HepG2 (cell line): Measurements from ENCODE around the gene BIRC6. TPM values are rescaled to one million over a fixed set of nuclear protein-coding genes. Genes with fewer than 3 reads are reported as not detected.

Experiments used
- ATF7 ChIP-seq, 2 experiments: fragments of 450-650 bp in 1 of 2; sonication (generic) in 1 of 2; formaldehyde crosslinking in 1 of 2; IDR thresholded peaks; 2 replicates each; pipeline versions ENCODE4 v1.4.0 to v1.6.1; 2016 to 2020; ENCODE audit warnings: antibody characterized with exemption in 1 of 2, mild to moderate bottlenecking in 1 of 2, missing genetic modification reagents in 1 of 2
- CENPT ChIP-seq: sonication (generic); formaldehyde crosslinking; IDR thresholded peaks from 2 replicates; pipeline ENCODE4 v1.8.0; 2022; ENCODE audit warnings: low read depth, mild to moderate bottlenecking, moderate library complexity, missing genetic modification reagents
- CREM ChIP-seq, 2 experiments: sonication (generic) in 1 of 2; formaldehyde crosslinking in 1 of 2; IDR thresholded peaks; 2 replicates each; pipeline versions ENCODE4 v1.4.0 to v1.6.1; 2016 to 2020; ENCODE audit warnings: antibody characterized with exemption in 1 of 2, mild to moderate bottlenecking in 1 of 2, missing genetic modification reagents in 1 of 2
- EP300 ChIP-seq, 3 experiments: sonication (generic) in 1 of 3; formaldehyde crosslinking in 1 of 3; IDR thresholded peaks; 2 replicates each; pipeline versions ENCODE4 v1.5.1 to v1.6.1; 2011 to 2020; ENCODE audit warnings: low read depth in 2 of 3, low read length in 2 of 3, borderline replicate concordance in 1 of 3, improper control_type of control experiment in 1 of 3, mild to moderate bottlenecking in 1 of 3, missing genetic modification reagents in 1 of 3, moderate library complexity in 1 of 3
- FLYWCH1 ChIP-seq: sonication (generic); formaldehyde crosslinking; IDR thresholded peaks from 2 replicates; pipeline ENCODE4 v1.8.1; 2023; ENCODE audit warnings: mild to moderate bottlenecking, missing genetic modification reagents
- FOSL2 ChIP-seq: sonication (generic); formaldehyde crosslinking; IDR thresholded peaks from 2 replicates; pipeline ENCODE4 v1.4.0; 2020; ENCODE audit warnings: missing genetic modification reagents
- HNF4G ChIP-seq, 2 experiments: sonication (generic) in 1 of 2; formaldehyde crosslinking in 1 of 2; IDR thresholded peaks; 2 replicates each; pipeline versions ENCODE4 v1.4.0 to v1.6.1; 2011 to 2020; ENCODE audit warnings: borderline replicate concordance in 2 of 2, low read depth in 2 of 2, mild to moderate bottlenecking in 2 of 2, low read length in 1 of 2, missing genetic modification reagents in 1 of 2, moderate library complexity in 1 of 2
- PBX2 ChIP-seq: IDR thresholded peaks from 2 replicates; pipeline ENCODE4 v1.6.1; 2016; ENCODE audit warnings: control low read depth
- RBFOX2 ChIP-seq: fragments of 200-400 bp; formaldehyde crosslinking; IDR thresholded peaks from 2 replicates; pipeline ENCODE4 v1.6.1; 2017; ENCODE audit warnings: low read depth, mild to moderate bottlenecking, low read length
- SRSF9 ChIP-seq: fragments of 200-400 bp; formaldehyde crosslinking; IDR thresholded peaks from 2 replicates; pipeline ENCODE4 v1.6.1; 2018; ENCODE audit warnings: borderline replicate concordance, mild to moderate bottlenecking, low read depth, low read length; ENCODE audit not compliant: insufficient read depth, poor library complexity, severe bottlenecking
- WIZ ChIP-seq: sonication (generic); formaldehyde crosslinking; IDR thresholded peaks from 2 replicates; pipeline ENCODE4 v1.5.1; 2020; ENCODE audit warnings: mild to moderate bottlenecking, missing genetic modification reagents
- ZFP36 ChIP-seq: fragments of 150-350 bp; IDR thresholded peaks from 2 replicates; pipeline ENCODE4 v1.6.1; 2018; ENCODE audit warnings: borderline replicate concordance, low read length, low read depth; ENCODE audit not compliant: partially characterized antibody
- ZNF256 ChIP-seq: sonication (generic); formaldehyde crosslinking; conservative IDR thresholded peaks from 2 replicates; pipeline ENCODE4 v1.4.0; 2020; ENCODE audit warnings: missing genetic modification reagents
- ZNF713 ChIP-seq: sonication (generic); formaldehyde crosslinking; IDR thresholded peaks from 2 replicates; pipeline ENCODE4 v1.4.0; 2020; ENCODE audit warnings: mild to moderate bottlenecking, missing genetic modification reagents
- ZNF770 ChIP-seq: sonication (generic); formaldehyde crosslinking; IDR thresholded peaks from 2 replicates; pipeline ENCODE4 v1.5.0; 2020; ENCODE audit warnings: mild to moderate bottlenecking, missing genetic modification reagents
- ZNF816 ChIP-seq: sonication (generic); formaldehyde crosslinking; IDR thresholded peaks from 2 replicates; pipeline ENCODE4 v1.8.0; 2022; ENCODE audit warnings: missing genetic modification reagents, mild to moderate bottlenecking, borderline replicate concordance
- polyA plus RNA-seq, 8 experiments: library from polyadenylated mRNA; depleted of rRNA in 3 of 8; stranded (reverse) in 7 of 8; unstranded in 1 of 8; fragments of >200 nt; fragmentation: Illumina TruSeq in 4 of 8; extraction: Trizol in 4 of 8; gene quantifications; 2 replicates each; pipeline versions ENCODE4 v1.2.1 to v1.2.3, GENCODE V29; 2011 to 2016; ENCODE audit warnings: low read depth in 4 of 8, missing spikeins in 1 of 8, mixed read lengths in 1 of 8; ENCODE audit not compliant: insufficient read depth in 1 of 8
- total RNA-seq, 5 experiments: library from RNA; depleted of rRNA; stranded (reverse); fragments of >200 nt; fragmentation: Illumina TruSeq; extraction: Trizol; gene quantifications; 2 replicates each; pipeline ENCODE4 v1.2.3, GENCODE V29; 2016; ENCODE audit warnings: low read depth in 1 of 5
- TF ChIP-seq, protein P1 (sequence below): conservative IDR thresholded peaks from 2 replicates; pipeline ENCODE4 v1.6.1; 2018; ENCODE audit warnings: missing genetic modification reagents
- TF ChIP-seq, protein P2 (sequence below): sonication (generic); formaldehyde crosslinking; conservative IDR thresholded peaks from 2 replicates; pipeline ENCODE4 v1.8.1; 2023; ENCODE audit warnings: missing genetic modification reagents

The BIRC6 gene
- total and polyA plus RNA-seq, 2 of the 13 experiments (the other 11 are each of a cell fraction or from before 2014, with no cell fraction given), result 65.6 to 120 TPM

DNA sequence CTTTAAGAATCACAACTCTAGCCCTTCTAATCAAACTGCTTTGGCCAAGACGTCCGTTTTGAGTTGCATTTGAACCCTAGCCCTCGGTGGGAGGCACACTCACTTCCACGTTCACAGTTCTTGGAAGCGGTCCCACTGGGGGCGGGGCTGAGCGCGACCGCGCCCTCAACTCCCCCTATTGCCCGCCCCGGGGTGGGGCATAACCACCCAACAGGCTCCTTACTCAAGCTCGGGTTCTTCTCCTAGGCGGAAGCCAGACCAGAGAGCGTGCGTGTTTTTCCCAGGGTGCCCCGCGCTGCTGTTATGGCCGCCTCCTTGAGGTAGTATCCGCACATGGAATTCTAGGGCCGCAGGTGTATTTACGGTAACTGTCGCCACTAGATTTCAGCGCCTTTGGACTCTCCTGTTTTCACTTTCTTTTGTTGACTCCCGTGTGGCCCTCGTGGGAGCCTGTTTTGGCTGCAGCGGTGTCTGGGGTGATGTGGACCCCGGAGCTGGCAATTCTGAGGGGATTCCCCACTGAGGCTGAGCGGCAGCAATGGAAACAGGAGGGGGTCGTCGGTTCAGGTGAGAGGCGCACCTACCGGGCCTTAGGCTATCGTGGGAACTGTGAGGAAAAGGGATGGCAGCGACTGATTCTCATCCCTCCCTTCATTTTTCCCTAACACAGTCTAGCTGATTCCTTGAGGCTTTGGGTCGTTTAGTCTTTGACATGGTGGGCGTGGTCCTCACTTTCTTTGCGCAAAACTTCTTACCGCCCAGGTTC is 271.2 kb downstream of the BIRC6 start, which contains the start of gene TTC27 (continued):
- TF ChIP-seq CREM (IDR thresholded peaks at IDR 0.05), result peak; percentile 80
- no peak for TF ChIP-seq CREM (CRISPR knock-in tag; IDR thresholded peaks at IDR 0.05)
- TF ChIP-seq FLYWCH1 (CRISPR knock-in tag), result peak; percentile 26; the same call in 1 of the 2 replicates
- TF ChIP-seq FOSL2, result no peak
- no peak for TF ChIP-seq ZNF770 (CRISPR knock-in tag)
- peak; percentile 20; the same call in 1 of the 2 replicates for TF ChIP-seq ZNF256 (CRISPR knock-in tag)
- peak; percentile 78 for TF ChIP-seq RBFOX2
- TF ChIP-seq SRSF9, result no peak
- no peak for TF ChIP-seq PBX2
- no peak for TF ChIP-seq EP300 (IDR thresholded peaks at IDR 0.05; ENCODE audit: low read depth in 2 of 2, low read length in 2 of 2)
- TF ChIP-seq EP300 (CRISPR knock-in tag; IDR thresholded peaks at IDR 0.05; ENCODE audit: borderline replicate concordance), result no peak
- TF ChIP-seq ZNF713 (CRISPR knock-in tag), result no peak
- TF ChIP-seq CENPT (CRISPR knock-in tag), result no peak
- TF ChIP-seq, protein P1, sequence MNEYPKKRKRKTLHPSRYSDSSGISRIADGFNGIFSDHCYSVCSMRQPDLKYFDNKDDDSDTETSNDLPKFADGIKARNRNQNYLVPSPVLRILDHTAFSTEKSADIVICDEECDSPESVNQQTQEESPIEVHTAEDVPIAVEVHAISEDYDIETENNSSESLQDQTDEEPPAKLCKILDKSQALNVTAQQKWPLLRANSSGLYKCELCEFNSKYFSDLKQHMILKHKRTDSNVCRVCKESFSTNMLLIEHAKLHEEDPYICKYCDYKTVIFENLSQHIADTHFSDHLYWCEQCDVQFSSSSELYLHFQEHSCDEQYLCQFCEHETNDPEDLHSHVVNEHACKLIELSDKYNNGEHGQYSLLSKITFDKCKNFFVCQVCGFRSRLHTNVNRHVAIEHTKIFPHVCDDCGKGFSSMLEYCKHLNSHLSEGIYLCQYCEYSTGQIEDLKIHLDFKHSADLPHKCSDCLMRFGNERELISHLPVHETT (CRISPR knock-in tag), result no peak
- TF ChIP-seq WIZ, result peak; percentile 55; the same call in 1 of the 2 replicates
- TF ChIP-seq HNF4G (IDR thresholded peaks at IDR 0.05; ENCODE audit: borderline replicate concordance, low read depth, low read length), result no peak
- no peak for TF ChIP-seq HNF4G (CRISPR knock-in tag; IDR thresholded peaks at IDR 0.05; ENCODE audit: borderline replicate concordance, low read depth)
- no peak for TF ChIP-seq ATF7 (IDR thresholded peaks at IDR 0.05)
- no peak for TF ChIP-seq ATF7 (CRISPR knock-in tag; IDR thresholded peaks at IDR 0.05)
- no peak for TF ChIP-seq ZFP36
- TF ChIP-seq, protein P2, sequence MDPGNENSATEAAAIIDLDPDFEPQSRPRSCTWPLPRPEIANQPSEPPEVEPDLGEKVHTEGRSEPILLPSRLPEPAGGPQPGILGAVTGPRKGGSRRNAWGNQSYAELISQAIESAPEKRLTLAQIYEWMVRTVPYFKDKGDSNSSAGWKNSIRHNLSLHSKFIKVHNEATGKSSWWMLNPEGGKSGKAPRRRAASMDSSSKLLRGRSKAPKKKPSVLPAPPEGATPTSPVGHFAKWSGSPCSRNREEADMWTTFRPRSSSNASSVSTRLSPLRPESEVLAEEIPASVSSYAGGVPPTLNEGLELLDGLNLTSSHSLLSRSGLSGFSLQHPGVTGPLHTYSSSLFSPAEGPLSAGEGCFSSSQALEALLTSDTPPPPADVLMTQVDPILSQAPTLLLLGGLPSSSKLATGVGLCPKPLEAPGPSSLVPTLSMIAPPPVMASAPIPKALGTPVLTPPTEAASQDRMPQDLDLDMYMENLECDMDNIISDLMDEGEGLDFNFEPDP (CRISPR knock-in tag), result no peak
- peak; percentile 46; the same call in 1 of the 2 replicates for TF ChIP-seq ZNF816
